Stimulated activated CD8-positive, alpha-beta memory T cell treated with anti-CD3 and anti-CD28 coated beads, Interleukin-15, amount 100 ng/mL, for 48 hours (primary cell): ENCODE data around the gene RNF145.
A peak's percentile ranks its signal among the peaks of the same experiment; 100 is the strongest.

Experiments
- DNase-seq, 2 donors: peaks; one replicate each; pipeline ENCODE4 v3.0.0-alpha.2; 2020; ENCODE audit warnings: low read depth in 2 of 2

The RNF145 gene

GRCh38 chr5:159217236-159217635 lies 7.9 kb upstream of the RNF145 start:
- DNase-seq, result no peak

- DNase-seq, result no peak
Measured at GRCh38 chr5:159216454-159216853, 7.1 kb upstream of the RNF145 start.

- no peak for DNase-seq
Measured at GRCh38 chr5:159215886-159216285, 6.5 kb upstream of the RNF145 start.

- DNase-seq, result no peak
Measured at GRCh38 chr5:159214486-159215271, 5.3 kb upstream of the RNF145 start.

- no peak for DNase-seq
Measured at GRCh38 chr5:159212657-159213462, 3.5 kb upstream of the RNF145 start.

GRCh38 chr5:159211729-159212174 lies 2.4 kb upstream of the RNF145 start:
- no peak for DNase-seq

- no peak for DNase-seq
Measured at GRCh38 chr5:159210846-159211245, 1.5 kb upstream of the RNF145 start.

GRCh38 chr5:159210210-159210661 lies 883 bp upstream of the RNF145 start:
- no peak for DNase-seq

GRCh38 chr5:159208514-159209437 lies 577 bp downstream of the RNF145 start:
- no peak for DNase-seq

- DNase-seq, result peak; percentile 59 to 69
Measured at GRCh38 chr5:159207686-159208513, 1.5 kb downstream of the RNF145 start.

GRCh38 chr5:159207222-159207685 lies 2.1 kb downstream of the RNF145 start:
- DNase-seq, result no peak

- no peak for DNase-seq
Measured at GRCh38 chr5:159206818-159207217, 2.5 kb downstream of the RNF145 start.

GRCh38 chr5:159206368-159206767 lies 3.0 kb downstream of the RNF145 start:
- no peak for DNase-seq

- DNase-seq, result no peak
Measured at GRCh38 chr5:159203351-159203750, 6.0 kb downstream of the RNF145 start.

- no peak for DNase-seq
Measured at GRCh38 chr5:159202151-159202550, 7.2 kb downstream of the RNF145 start.

- no peak for DNase-seq
Measured at GRCh38 chr5:159199780-159200179, 9.6 kb downstream of the RNF145 start.

GRCh38 chr5:159199225-159199624 lies 10.1 kb downstream of the RNF145 start:
- no peak for DNase-seq

GRCh38 chr5:159198063-159199036 lies 11.0 kb downstream of the RNF145 start:
- DNase-seq, result no peak

GRCh38 chr5:159195775-159196174 lies 13.6 kb downstream of the RNF145 start:
- no peak for DNase-seq

GRCh38 chr5:159190170-159190569 lies 19.2 kb downstream of the RNF145 start:
- DNase-seq, result no peak
